ENCODE measurements around the gene OR11A1. TPM values are rescaled to one million over a fixed set of nuclear protein-coding genes. Genes with fewer than 3 reads are reported as not detected.

The OR11A1 gene
- total and polyA plus RNA-seq, 10 donors: not detected

GRCh38 chr6:29465279-29465678, 8.4 kb upstream of the OR11A1 start:
- H3K4me1 ChIP-seq: no peaks in the 10 kb centered on the region
- no peak for DNase-seq
- H3K27me3 ChIP-seq (replicated peaks in 1 of 7): peaks cover 0 to 11% (median 0%) of the 10 kb centered on the region in 7 donors

GRCh38 chr6:29462022-29462421, 5.2 kb upstream of the OR11A1 start:
- no peaks in the 10 kb centered on the region for H3K36me3 ChIP-seq
- H3K27me3 ChIP-seq (replicated peaks in 1 of 7): peaks cover 0 to 15% (median 0%) of the 10 kb centered on the region in 7 donors
- H3K4me3 ChIP-seq: no peak overlapping the region
- no peak overlapping the region for H3K27ac ChIP-seq
- intact Hi-C loops (cut with DNase I; ENCODE audit: low total_unique reads): no loop called here
- H3K9me3 ChIP-seq: no peaks in the 10 kb centered on the region
- no peaks in the 10 kb centered on the region for H3K4me1 ChIP-seq
- 76 to 87% (median 81%) methylated on average over 6 of the region's 6 CpGs for WGBS, 5 donors
- DNase-seq: no peak
- TF ChIP-seq POLR2A (IDR thresholded peaks at IDR 0.05) (no peak), POLR2AphosphoS5 (IDR thresholded peaks at IDR 0.05) (no peak)
- TF ChIP-seq, protein P1, sequence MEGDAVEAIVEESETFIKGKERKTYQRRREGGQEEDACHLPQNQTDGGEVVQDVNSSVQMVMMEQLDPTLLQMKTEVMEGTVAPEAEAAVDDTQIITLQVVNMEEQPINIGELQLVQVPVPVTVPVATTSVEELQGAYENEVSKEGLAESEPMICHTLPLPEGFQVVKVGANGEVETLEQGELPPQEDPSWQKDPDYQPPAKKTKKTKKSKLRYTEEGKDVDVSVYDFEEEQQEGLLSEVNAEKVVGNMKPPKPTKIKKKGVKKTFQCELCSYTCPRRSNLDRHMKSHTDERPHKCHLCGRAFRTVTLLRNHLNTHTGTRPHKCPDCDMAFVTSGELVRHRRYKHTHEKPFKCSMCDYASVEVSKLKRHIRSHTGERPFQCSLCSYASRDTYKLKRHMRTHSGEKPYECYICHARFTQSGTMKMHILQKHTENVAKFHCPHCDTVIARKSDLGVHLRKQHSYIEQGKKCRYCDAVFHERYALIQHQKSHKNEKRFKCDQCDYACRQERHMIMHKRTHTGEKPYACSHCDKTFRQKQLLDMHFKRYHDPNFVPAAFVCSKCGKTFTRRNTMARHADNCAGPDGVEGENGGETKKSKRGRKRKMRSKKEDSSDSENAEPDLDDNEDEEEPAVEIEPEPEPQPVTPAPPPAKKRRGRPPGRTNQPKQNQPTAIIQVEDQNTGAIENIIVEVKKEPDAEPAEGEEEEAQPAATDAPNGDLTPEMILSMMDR (IDR thresholded peaks at IDR 0.05 in 8 of 11, conservative IDR thresholded peaks at IDR 0.05 in 3 of 11): no peak

More at GRCh38 chr6:29465279-29465678, 8.4 kb upstream of the OR11A1 start:
- no peaks in the 10 kb centered on the region for H3K36me3 ChIP-seq
- intact Hi-C loops (cut with DNase I; ENCODE audit: low total_unique reads): no loop called here
- no peaks in the 10 kb centered on the region for H3K9me3 ChIP-seq
- no peak overlapping the region for H3K4me3 ChIP-seq
- WGBS, 5 donors: 80 to 93% (median 87%) methylated on average over 2 of the region's 2 CpGs
- no peak for TF ChIP-seq POLR2A (IDR thresholded peaks at IDR 0.05)
- H3K27ac ChIP-seq: no peak overlapping the region

- intact Hi-C loops (cut with DNase I; ENCODE audit: low total_unique reads): no loop called here
- no peaks in the 10 kb centered on the region for H3K4me1 ChIP-seq
- no peak for DNase-seq
- no peak overlapping the region for H3K27ac ChIP-seq
- peaks cover 0 to 15% (median 0%) of the 10 kb centered on the region in 7 donors for H3K27me3 ChIP-seq (replicated peaks in 1 of 7)
- 75 to 87% (median 86%) methylated on average over 5 of the region's 5 CpGs for WGBS, 5 donors
- no peaks in the 10 kb centered on the region for H3K9me3 ChIP-seq
- H3K4me3 ChIP-seq: no peak overlapping the region
- TF ChIP-seq POLR2A (IDR thresholded peaks at IDR 0.05) (no peak), POLR2AphosphoS5 (IDR thresholded peaks at IDR 0.05) (no peak)
- TF ChIP-seq, protein P1 (IDR thresholded peaks at IDR 0.05 in 8 of 11, conservative IDR thresholded peaks at IDR 0.05 in 3 of 11): no peak
- no peaks in the 10 kb centered on the region for H3K36me3 ChIP-seq
Measured at GRCh38 chr6:29461021-29461814, 4.3 kb upstream of the OR11A1 start.

- Histone ChIP-seq H3K36me3 (no peaks in the 10 kb centered on the region), H3K4me3 (no peak overlapping the region), H3K27ac (no peak overlapping the region), H3K27me3 (replicated peaks in 1 of 7) (peaks cover 0 to 35% (median 0%) of the 10 kb centered on the region in 7 donors), H3K4me1 (no peaks in the 10 kb centered on the region), H3K9me3 (peaks cover 0 to 7% (median 0%) of the 10 kb centered on the region in 8 donors)
- TF ChIP-seq POLR2A (IDR thresholded peaks at IDR 0.05): no peak
- TF ChIP-seq, protein P1 (IDR thresholded peaks at IDR 0.05 in 8 of 11, conservative IDR thresholded peaks at IDR 0.05 in 3 of 11): no peak
- no peak for TF ChIP-seq POLR2AphosphoS5 (IDR thresholded peaks at IDR 0.05)
- WGBS, 5 donors: 69 to 82% (median 74%) methylated on average over 3 of the region's 3 CpGs
- intact Hi-C loops (cut with DNase I; ENCODE audit: low total_unique reads): no loop called here
- DNase-seq: no peak
Measured at GRCh38 chr6:29451471-29452193, 5.2 kb downstream of the OR11A1 start.

Data from spleen (tissue), 11 donors.